Stimulated activated CD8-positive, alpha-beta memory T cell treated with anti-CD3 and anti-CD28 coated beads, Interleukin-12 subunit alpha, Interleukin-12 subunit beta, amount 100 ng/mL, for 1 hour (primary cell): Measurements from ENCODE around the gene RAB3C.

Experiments used
- DNase-seq: peaks from one replicate; pipeline ENCODE4 v3.0.0-alpha.2; 2020; ENCODE audit warnings: low read depth

RAB3C gene

DNA sequence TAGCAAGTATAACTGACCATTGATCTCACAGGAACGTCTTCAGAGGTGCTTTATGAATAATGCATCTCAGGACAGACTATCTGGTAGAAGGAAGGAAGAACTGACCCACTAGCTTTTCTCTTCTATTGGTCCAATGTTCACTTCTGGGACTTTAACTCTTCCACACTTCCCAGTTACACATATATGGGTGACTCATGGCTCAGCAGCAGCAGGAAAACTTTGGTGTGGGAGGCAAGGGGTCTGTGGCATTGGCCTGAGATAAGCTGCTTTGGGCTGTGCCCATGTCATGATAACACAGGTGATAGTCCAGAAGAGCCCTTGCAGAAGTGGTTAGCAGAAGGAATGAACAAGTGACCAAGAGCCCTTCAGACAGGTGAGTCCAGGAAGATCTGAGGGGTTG, 148.8 kb downstream of the RAB3C start:
- DNase-seq = no peak

DNA sequence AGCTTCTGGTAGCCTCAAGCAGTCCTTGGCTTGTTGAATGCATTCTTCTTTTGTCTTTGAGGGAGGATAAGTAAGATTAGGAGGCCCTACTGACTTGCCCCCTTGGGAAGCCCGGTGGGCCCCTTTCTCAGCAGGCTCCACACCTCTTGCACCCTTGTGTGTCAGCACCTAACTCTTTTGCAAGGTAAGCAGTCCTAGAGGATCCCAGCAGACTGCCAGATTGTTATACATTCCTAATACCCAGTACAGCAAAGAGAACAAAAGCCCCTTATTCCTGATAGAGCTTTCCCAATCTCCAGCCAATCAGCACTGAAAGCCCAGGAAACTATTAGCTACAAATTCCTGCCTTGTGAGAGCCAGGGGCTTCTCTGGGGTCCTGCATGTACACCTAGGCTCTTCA, 152.8 kb downstream of the RAB3C start:
- DNase-seq = no peak

DNA sequence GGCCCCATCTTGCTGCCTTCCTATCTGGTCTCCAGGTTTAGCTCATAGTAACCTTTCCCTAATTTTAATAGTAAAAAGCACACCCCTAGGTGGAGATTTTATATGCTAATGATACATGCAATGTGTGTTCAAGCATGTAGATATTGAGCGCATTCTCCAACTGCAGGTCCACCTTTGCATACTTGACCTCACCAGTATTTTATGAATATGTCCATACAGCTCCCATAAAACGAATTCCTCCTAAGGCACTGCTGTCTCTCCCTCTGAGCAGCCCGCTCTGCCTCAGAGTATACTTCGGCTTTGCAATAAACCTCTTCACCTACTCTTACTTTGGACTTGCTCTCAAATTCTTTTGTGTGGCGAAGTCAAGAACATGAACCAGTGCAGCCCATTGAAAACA, 153.3 kb downstream of the RAB3C start:
- DNase-seq = no peak

DNA sequence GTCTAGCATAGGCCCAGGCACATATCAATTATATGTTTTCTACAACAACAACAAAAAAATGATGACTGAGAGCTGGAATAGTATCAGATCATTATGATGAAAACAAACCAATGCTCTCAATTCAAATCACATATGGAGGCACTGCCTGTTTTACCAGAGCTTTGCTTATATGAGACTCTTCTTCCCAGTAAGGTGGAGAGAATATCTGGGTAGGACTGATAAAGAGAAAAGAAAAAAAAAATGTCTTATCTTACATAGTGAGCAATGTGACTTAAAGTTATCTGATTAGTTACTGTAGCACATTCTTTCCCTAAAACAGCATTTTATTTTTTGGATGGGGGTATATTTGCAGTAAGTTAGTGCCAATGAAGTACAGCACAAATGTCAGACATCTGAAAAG, 154.8 kb downstream of the RAB3C start:
- DNase-seq = no peak

DNA sequence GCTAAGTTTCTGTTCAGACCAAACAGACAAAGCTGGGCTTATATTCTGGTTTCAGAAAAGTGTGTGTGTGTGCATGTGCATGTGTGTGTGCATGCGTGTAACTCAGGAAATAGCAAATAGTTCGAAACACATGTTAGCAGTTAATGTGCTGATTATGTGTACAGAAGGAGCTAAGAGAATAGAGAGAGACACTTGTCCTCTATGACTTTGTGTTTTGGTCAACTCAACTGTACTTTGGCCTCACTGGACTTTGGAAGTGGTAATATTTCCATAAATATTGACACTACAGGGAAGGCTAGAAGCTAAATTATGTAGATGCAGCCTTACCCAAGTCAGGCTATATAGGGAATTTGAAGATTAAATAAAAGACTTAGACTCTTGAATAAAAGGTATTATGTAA, 155.5 kb downstream of the RAB3C start:
- DNase-seq = no peak

DNA sequence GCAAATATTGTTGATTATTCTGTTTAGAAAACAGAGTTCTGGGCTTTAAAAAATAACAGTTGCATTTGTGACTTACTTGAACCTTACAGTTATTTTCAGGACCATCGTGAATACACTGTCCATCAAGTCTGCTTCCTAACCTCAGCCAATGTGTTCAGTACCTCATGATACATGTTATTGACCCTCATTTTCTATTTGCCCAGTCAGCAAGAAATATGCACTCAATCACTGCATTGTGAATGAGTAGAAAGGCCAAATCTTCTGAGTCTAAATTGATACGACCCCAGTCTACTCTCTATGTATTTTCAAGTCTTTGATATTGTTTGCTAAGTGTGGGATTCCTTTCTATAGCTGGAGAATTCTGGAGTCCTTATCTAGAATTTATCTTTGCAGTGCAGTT, 156.2 kb downstream of the RAB3C start:
- DNase-seq = no peak

DNA sequence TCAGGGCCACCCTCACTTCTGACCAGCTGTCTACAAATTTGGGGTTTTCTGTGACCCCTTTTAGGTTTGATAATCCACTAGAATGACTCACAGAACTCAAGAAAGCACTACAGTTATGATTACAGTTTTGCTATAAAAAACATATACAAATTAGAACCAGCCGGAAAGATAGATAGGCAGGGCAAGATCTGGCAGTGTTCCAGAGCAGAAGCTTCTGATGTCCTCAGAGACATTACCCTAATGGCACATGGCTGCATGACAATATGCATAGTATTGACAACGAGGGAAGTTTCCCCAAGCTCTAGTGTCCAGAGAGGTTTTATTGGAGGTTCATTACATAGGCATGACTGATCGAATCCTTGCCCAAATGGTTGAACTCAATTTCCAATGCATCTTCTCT, 158.1 kb downstream of the RAB3C start:
- no peak for DNase-seq

DNA sequence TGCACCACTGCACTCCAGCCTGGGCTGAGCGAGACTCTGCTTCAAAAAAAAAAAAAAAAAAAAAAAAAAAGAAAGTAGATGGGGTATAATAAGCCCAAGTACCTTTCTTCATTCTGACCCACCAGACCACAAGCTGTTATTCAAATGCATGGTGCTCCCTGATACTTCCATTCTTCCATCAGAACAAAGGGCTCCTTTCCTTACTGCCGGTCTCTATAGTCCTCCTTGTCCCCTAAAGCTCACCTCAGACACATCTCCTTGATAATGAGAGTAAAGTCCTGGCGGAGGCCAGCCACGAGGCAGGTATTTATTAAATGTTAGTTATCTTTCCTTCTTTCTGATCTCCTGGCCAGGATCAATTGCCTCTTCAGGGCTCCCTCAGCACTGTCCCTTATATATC, 162.5 kb downstream of the RAB3C start:
- no peak for DNase-seq

DNA sequence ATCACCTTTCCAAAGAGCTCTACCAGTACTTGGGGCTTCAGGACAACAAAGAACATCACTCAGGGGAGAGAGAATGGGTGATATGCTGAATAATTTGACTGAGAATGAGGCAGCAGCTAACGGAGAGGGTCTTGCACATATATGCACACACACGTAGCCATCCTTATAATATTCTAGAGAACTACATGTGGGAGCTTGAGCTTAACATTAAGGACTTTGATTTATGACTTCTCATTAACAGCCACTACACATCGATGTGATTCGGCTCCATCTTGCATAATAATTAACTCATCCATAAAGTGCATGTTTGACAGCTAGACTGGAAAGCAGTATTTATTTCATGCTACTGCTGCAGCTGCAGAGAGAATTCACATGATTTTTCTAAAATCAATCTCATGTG, 163.4 kb downstream of the RAB3C start:
- no peak for DNase-seq

DNA sequence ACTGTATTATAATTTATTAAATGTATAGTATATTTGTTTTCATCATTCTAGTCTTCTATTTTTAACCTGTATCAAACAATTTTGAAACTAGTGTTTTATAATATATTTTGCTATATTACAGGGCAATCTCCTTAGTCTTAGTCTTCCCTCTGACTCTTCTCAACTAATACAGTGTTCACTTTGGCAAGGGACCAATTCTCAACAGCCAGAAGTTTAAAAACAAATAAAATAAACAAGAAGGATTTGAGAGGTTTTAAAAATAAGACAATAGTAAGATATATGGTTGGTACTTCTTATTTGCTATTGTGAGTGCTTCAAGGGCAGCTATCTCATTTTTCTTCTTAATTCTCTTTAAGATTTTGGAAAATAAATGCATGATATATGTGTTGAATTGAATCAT, 167.2 kb downstream of the RAB3C start:
- DNase-seq = no peak

DNA sequence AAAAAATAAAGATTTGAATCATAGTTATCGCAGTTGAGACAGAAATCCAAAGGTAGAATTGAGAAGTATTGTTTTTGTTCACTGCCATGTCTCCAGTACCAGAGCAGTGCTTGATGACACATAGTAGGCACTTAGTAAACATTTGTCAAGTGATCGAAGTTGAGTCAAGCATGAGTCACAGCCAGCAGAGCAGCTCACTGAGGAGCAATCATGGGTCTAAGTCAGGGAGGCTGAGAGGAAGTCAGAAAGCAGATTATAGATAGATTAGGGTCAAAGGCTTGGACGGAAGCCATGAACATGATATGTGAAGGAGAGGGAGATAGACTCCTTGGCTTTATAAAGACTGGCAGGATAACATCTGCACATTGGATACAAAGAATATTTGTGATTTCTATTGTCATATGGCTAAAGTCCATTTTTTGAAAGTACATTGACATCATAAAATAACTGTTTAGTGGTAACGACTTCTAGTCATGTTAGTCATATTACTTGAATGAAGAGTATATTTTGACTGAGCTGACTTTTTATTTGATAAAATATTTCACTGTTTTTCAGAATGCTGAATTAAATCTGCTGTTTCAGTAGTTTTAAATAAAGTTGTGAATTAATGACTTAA, 168.5 kb downstream of the RAB3C start:
- DNase-seq = no peak

DNA sequence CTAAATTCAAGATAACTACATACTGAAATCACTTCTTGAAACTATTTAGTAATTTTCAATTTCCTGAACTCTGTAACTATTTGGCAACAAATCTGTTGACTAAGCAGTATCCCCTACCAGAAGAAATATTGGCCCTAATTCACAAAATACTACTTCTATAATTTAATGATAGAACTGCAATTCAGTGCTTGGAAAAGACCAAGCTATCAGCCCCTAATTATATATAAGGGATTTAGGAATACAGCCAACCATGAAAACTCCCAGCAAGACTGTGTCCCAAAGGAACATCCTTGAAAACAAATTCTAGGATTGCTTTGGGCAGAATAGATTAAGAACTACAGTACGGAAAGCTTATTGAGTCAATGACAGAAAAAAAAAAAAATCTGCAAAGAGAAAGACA, 169.2 kb downstream of the RAB3C start:
- no peak for DNase-seq

DNA sequence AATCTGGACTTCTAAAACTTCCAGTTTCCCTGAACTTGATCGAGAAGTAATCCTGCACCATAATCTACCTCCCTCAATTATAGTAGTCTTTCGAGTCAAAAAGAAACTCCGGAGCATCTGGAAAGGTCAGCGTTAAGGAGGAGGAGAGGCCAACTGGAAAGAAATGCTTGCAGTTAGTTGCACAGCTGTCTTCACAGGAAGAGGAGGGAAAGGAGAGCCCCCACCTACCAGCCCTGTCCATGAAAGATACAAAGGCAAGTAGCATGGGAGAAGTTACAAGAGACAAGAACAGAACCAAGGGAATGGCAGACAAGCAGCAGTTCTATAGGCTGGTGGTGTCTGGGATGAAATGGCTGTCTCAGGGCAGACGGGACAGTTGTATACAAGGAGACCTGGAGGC, 170.6 kb downstream of the RAB3C start:
- no peak for DNase-seq

DNA sequence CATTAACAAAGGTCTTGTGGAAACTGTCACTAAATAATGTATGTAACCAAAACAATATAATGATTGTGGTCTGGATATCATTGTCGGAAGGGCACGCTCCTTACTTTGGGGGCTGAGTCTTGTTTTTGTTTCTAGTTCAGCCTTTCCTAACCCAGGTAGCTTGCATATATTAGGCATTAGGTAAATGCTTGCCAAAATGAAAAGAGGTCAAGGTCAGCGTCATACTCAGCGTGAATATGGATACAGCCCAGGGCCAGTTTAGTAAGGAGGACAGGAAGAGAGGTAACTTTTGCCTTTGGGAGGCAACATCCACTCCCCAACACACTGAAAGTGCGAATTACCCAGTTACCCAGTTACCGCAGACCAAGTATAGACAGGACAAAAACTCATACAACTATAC, 171.4 kb downstream of the RAB3C start:
- DNase-seq = no peak

DNA sequence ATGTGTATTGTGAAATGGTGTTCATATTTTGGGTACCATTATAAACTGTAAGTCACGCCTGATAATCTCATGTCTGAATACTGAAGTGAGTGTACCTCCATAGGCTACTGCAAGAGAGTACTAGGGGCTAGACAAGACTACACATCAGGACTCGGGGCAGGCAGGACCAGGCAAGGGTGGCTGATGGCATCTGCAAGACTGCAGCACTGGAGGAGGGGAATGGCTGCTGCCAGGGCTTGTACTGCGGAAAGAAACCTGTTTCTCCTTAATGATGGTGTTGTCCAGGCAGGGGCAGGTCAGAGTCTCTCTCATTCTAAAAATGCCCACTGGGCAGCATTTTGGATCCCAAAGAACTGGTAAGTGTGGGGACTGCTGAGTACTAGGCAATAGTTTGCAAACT, 172.5 kb downstream of the RAB3C start:
- no peak for DNase-seq

DNA sequence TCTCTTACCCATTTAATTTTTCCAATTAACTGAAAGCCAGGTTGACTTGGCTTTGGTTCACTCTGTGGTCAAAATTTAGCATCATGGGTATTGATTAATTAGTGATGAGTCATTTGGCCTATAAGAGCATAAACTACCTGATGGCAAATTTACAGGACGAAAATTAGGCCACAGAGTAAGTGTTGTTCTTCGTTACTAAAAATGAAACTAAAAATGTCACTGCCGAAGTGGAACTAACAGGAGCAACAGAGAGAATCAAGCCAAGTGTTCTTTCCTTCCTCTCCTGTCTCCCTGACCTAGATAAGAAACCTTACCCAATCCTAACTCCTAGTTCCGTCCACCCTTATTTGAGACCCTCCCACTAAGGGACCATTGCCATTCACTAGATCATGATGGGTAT, 176.9 kb downstream of the RAB3C start:
- no peak for DNase-seq

DNA sequence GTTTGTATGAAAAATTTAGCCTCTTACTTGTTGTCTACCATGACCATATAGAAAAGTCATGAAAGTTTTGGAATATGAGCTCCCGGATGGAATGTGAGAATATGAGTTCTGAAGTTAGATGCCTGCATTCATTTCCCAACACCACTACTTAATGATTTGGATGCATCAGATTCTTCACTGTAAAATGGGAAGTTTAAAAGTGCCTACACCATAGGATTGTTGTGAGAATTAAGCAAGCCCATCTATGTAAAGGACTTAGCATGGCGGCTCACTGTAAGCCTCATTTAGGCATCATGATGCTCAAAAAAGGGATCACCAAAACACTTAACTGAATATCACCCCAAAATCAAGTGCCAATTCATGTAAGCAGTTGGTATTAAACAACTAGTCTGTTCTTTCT, 177.3 kb downstream of the RAB3C start:
- DNase-seq = no peak

DNA sequence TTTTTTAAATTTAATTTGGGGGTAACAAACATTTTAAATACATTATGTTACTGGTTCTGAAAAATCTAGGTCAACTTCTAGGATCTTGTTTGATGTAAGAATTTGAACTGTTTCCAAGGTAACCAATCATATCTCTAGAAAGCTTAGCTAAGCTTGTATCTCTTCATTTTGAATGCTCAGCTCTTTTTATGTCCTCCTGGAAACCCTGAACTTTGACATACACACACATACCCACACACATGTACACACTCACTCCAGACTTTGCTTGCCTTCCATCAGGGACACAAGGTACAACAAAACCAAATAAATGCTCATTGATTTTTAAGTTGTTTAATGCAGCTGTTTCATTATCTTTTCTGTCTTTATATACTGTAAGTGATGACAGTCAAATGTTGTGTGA, 178.5 kb downstream of the RAB3C start:
- DNase-seq = no peak

DNA sequence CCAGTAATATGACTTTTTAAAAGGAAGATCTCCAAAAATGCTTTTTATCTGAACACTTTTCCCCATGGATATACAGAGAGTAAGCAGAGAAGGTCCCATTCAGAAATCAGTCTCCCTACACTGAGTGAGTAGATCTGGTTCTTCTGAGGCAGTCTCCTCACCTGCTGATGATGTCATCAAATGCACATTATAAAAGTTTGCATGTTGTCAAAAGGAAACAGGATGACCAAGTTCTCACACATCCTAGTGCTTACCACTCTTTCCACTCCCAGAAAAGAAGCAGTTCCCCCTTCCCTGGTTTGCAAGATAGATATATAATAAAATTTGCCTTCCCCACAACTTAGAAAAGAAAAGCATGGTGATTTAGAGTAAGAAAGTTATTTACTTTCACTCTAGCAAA, 180.5 kb downstream of the RAB3C start:
- DNase-seq = no peak

DNA sequence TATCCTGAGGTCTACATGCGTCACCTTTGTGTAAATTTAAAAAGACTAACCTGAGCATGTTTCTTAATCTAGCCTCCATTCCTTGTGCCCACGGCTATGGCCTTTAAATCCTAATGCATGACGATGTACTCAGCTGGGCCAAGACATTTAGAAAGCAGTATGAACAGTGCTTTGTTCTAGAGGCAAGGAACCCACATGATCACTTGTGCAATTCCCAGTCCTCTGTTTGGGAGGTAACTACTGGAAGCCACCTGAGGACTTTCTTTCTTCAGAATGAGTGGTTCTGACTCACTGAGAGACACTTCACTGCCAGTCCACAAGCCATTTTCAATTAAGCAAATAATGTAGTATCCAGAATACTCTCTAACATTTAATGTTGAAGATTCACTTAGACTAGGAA, 181.3 kb downstream of the RAB3C start:
- no peak for DNase-seq

DNA sequence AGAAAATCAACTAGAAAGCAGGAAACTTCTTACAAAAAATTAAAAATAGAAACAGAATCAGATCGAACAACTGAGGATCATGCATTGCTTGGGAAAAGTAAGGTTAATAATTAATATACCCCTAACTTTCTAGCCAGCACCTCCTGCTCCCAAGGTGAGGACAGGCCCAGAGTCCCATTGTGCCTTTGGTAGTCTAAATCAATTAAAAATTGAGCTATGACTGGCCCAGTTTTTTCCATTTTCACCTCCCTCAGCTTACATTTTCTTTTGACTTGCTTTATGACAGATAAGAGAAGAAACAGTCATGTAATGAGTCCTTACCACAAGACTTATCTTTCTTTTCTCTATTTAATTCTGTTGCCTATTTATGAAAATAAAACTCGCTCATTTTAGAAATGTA, 182.2 kb downstream of the RAB3C start:
- DNase-seq = no peak

DNA sequence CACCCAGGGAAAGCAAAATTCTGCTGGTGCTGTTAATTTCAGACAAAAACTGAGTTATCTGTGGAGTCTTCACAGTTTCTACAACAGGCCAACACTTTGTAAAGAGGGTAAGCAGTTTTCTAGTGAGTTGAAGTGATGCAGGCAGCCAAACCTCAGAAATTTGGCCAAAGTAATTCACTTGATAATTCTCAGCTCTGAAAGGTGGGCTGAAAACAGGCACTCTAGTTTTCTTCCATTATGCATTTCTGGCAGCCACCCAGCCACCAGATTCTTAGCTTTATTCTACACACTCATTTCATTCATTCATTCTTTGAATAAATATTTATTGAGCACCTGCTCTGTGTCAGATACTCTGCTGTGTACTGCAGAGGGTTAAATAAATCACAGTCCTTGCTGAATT, 184.2 kb downstream of the RAB3C start:
- DNase-seq = no peak

DNA sequence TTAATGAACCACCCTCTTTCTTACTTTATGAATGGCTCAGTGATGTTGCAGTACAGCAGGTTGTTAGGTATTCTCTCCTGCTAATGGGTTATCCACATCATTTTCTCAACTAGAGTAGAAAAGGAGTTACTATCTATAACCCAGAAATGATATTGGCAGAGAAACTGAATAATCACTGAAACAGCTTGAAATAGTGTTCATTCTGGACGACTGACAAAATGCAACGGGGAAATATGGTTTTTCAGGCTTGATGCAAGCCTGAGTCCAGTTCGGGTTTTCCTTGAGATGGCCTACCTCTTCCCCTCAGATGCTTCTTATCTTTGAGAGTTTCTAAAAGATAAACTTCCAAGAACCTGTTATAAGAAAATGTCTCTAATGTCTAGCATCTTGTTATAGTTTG, 187.3 kb downstream of the RAB3C start:
- DNase-seq = no peak

DNA sequence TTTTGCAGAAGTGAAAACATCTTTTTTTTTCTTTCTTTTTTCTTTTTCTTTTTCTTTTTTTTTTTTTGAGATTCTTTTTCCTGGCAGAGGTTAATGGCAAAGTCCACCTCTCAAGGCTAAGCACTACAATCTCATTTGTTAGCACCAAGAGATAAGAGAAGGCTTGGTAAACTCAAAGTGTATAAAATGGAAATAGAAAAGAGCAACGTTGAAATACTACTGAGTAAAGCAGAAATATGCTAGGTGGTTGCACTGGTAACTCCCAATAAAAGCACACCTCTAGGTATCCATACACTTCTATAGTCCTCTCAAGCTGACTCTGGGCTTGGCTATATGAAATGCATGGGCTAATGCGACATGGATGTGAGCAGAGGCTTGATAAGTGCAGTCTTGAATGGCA, 188.9 kb downstream of the RAB3C start:
- DNase-seq = no peak
